GM19452 (cell line): ENCODE results near the gene MAML3.

Experiments used
- ATAC-seq: cut with Tn5 transposase; IDR thresholded peaks from one replicate; pipeline ENCODE4 v1.9.1; 2021; ENCODE audit not compliant: unreplicated experiment

Gene MAML3

DNA sequence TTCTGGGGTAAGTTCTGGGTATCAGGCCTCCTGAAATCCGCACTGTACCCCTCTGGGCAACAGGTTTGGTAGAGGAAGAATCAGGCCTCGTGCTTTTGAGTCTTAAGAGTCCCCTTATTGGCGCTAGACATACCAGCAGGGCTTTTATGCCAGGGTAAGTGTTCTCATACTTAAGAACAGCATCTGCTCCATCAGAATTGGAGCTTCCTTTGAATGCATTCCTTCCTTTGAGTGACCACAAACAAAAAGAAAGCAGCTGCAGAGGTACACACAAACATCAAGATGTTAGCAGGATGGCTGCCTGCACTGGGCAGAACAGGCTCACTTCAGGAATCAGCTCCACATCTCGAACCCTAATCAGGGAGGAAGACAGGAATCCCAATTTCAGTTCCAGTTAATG lies 331.6 kb downstream of the MAML3 start:
- ATAC-seq = no peak

DNA sequence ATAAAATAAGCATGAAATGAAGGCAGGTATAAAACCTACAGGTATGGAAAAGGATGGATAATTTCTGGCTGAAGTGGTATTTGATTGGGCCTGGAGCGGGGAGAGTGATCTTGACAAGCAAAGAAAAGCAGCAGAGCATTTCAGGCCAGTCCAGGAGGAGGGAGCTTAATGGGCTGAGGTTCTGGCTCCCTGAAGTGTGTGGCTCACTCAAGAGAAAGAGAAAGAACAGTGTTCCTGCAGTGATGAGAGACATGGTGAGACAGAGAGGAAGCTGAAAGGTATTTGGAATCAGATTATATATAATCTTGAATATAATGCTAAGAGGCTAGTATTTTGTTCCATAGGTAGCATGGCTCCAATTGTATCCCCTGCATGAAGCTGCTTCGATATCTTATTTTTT lies 334.9 kb downstream of the MAML3 start:
- no peak for ATAC-seq

DNA sequence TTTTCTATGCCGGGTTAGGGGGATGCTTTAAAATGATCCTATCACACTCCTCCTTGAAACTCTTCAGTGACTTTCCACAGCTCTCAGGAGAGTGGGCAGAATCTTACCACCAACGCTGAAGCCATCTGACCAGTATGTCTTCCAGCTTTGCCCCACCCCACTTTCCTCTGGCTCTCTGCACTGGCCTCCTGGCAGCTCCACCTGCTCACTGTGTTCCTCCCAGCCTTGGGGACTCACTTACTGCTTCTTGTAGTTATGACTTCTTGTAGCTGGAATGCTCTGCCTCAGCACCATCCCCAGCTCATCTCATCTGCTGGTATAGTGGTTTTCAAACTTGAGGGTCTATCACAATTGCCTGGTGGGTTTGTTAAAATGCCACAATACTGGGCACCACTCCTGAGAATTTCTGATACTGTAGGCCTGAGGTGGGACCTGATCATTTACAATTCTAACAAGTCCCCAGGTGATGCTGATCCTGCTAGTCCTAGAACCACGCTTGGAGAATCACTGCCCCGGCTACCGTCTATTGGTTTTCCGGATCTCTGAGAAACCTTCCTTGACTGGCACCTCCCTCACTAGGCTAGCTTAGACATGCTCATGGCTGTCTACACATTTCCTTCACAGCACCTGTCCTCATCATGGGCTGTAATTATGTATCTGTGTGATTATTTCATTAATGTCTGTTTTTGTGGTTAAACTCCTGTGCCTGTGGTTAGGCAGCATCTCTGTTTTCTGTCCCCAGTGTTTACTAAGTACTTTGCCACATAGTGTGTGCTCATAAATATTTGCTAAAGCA lies 336.1 kb downstream of the MAML3 start:
- ATAC-seq = no peak

DNA sequence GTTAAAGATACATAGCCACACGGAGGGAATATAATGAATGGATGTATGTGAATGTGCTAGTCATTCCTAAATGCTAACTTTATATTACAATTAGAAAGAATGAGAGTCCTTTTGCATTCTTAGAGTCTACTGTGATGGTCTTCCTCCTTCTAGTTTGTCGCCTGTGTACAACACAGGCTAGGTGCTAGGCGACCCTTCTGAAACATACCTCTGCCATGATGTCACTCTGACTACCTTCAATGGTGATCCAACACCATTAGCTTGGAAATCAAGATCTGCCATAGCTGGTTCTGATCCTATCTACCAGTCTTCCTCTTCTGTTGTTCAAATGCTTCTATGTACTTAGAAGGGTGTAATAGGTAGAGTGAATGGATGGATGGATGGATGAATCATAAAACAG lies 337.1 kb downstream of the MAML3 start:
- ATAC-seq = no peak

DNA sequence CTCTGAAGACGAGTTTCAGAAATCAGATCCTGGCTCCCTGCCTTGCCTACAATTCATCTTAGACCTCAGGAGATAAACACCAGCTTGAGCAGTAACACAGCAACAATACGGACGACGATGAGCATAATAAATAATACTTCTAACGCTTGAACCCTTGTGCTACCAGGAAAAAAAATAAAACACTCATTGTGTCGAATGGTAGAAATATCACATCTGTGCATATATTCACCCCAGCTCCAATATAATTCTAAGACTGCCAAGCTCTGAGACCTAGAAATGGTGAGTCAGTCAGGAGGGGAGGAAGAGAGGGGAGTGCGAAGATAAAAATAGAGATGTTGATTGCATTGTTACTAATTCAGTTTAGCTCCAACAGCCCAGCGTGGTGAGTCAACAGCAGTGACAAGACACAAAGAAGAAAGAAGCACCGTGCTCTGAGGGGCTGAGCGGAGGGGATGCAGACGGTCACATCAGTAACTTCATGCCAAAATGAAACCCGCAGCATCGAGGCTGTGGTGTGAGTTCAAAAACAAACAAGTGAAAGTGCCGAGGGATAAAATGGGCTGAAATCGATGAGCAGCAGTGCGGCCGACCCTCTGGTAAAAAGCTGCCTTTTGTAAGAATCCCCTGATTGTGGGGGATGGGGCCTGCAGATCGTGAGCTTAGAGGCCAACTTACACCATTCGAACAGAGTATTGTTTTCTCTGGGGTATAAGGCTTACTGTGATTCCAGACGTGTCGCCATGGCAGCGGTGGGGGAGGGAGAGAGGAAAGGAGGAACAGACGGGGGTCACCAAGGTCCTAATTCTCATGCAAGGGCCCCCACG lies 338.0 kb downstream of the MAML3 start:
- no peak for ATAC-seq

DNA sequence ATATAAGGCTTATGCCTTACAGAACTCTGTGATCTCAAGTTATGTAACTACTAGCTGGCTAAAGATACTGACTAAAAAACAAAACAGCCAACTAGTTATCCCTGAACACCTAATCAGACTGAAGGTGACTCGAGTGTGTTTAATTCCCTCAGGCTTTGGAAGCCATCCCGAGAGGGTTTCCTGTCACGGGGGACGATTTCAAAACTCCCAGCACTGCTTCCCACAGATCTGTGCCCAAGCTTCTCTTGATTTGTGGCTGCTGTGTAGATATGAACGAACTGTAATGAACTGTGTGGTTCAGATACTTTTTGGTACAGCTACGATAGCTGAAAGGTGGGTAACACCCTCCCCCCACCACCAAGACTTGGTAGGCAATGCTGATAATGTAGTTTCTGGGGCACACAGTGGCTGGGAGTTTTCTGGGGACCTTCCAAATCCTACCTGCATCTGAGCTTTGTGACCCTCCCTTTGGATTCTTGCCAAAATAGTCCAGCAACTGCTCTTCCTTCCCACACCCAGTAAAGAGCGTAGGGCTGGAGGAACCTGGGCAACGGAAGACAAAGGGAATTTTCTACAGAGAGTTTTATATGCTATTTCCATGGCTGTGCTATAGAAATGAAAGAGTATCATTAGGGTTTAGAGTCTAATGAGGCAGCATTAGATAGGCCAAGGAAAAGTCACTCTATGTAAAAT lies 339.5 kb downstream of the MAML3 start:
- no peak for ATAC-seq

DNA sequence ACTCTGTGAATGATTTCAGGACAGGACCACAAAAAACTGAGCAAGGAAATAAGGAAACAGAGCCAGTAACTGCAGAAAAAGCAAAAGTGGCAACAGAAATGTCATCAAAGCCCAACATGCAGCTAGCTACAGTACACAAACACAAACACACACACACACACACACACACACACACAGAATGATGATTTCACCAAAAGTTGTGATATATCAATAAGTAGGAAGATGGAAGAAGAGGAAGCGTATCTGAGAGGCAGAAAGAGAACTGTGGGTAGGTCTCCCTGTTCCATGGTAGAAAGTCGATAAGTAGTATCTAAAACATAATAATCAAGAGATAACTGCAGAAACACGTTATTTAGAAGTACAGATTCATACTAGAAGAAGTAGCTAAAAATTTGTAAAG lies 340.1 kb downstream of the MAML3 start:
- no peak for ATAC-seq

DNA sequence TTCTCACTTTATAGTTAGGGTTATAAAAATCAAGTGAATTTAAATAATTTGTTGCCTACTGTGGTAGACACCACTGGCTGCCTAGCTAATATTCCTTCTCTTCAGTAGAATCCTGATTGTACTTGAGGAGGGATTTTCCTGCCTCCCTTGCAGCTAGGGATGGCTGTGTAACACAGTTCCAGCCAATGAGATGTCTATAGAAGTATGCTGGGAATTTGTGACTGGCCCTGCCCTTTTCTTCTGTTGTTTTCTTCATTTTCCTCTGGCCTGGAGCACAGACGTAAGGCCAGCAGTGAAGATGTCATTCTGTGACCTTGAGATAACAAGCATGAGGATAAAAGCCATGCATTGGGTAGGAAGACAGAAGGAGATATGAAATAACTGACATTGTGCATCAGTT lies 343.3 kb downstream of the MAML3 start:
- ATAC-seq = no peak

DNA sequence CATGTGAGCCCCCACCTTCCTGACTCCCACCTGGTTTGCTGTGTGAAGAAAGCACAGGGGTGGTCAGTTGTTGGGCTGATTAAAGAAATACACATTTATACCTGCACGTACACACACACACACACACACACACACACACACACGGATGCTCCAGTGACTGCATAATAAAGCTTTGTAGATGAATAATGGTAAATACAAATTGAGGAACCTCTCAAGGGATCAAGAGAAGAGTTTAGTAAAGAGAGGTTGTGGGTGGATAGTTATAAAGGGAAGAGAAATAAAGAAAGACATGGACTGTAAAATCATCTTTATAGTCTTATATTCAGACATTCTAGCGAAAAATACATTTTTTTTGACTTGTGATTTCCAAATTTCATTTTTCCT lies 344.2 kb downstream of the MAML3 start:
- no peak for ATAC-seq

DNA sequence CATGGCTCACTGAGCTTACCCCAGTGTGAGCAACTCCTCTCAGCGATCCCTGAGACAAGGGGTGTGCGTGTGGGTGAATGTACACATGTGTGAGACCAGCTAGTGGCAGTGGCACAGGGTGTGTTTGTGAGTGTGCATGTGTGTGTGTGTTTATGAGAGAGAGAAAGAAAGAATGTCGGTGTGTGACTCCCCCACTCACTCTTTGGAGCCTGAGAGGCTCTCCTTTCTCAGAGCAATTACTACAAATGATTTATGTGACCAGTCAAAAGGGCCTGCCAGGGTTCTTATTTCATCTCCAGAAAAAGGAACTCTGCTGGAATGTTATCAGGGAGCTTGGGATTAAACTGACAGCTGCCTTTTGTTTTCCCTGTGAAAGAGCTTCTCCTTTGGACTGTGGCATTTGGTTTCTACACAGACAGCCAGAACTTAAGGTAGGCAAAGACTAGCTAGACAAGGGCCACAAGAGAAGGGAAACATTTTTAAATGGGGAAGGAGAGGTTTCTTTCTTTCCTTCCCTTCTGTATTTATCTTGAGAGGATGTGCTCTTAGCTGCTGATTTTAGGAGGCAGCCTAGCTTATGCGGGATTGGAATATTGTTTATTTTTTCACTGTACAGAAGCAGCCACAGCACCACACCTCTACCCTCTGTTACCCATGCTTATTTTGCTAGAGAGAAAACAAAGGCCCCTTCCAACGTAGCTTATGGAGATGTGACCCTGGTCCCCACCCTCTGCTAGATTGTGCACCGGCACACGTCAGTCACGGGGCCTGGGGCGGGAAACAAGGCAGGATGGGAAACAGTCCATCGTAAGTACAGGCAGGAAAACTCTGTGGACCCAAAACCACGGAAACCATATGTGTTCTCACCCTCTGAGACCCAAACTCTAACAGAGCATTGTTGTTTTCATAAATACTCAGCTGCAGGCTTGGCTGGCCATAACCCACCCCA lies 344.9 kb downstream of the MAML3 start:
- no peak for ATAC-seq

DNA sequence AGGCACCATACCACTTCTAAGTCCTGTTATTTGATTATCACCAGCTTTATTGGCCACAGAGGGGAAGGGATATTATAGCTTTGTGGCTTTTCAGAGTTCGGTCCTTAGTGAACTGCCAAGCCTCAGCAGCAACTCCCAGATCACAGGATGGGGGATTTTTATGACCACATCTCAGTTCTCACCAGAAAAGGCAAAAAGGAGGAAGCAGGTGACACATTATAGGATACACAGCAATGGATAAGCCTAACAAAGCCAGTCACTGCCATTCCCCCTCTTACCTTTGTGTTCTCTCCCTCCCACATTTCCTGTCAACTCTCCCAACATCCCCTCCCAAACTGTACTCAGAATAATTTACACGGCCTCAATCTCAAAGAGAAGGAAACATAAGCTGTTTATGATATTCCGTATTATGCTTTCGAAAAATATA lies 345.6 kb downstream of the MAML3 start:
- no peak for ATAC-seq

DNA sequence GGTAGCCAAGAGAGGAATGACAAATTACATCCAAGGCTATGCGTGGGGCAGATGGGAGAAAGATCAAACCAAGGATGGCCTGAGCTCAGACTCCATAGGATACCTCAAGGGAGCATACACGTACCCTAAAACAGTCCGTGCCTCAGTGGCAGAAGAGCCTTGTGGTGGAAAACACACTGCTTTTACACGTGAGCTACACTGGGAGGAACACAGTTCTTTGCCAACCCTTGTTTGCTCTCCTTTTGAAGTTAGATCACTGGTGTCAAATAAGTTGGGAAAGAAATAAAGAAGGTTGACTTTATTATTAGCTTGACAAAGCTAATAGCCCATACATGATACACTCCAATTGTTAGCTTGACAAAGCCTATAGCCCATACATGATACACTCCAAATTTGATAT lies 346.5 kb downstream of the MAML3 start:
- no peak for ATAC-seq

DNA sequence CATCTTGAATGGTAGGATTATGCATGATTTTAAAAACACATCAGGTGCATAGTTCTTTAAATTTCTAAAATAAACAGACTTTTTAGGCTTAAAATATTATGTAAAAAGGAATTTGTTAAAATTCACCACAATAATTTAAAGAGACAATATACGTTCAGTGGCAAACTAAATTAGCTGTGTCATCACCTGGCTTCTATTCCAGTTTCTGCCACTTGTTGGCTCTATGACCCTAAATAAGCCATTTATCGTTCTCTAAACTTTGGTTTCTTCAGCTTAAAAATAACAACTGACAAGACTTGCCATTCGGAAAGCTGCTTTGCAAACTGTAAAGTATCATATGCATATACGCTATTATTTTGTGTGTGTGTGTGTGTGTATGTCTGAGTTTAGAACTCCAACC lies 347.1 kb downstream of the MAML3 start:
- ATAC-seq = no peak

DNA sequence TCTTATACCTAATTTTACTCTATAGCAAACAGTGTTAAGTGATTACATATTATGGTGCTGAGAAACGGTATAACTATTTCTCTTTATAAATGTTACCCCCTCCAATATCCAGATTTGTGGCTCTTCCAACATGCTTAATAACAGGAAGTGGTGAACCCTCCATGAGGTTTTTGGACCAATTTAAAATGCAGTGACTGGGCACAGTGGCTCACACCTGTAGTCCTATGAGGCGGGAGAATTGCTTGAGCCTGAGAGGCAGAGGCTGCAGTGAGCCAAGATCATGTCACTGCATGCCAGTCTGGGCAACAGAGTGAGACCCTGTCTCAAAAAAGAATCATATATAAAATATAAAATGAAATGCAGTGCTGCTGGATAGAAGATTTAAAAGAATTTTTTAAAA lies 351.1 kb downstream of the MAML3 start:
- ATAC-seq = no peak

DNA sequence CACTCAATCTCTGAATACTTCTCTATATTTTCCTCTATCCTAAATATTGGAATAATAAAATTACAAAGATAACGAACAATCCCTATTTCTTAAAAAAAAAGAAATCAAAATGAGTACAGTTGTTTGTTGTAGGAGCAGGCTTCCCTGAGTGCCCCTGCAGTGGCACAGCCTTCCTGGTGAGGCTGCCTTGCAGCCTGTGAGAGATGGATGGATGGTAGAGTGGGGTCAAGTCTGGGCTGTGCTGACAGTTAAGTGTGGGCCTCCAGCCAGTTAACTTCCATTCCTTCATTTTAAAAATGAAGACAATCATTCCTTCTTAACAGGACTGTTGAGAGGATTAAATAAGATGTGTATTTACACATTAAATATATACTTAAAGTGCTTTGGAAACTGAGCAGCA lies 351.5 kb downstream of the MAML3 start:
- ATAC-seq = no peak

DNA sequence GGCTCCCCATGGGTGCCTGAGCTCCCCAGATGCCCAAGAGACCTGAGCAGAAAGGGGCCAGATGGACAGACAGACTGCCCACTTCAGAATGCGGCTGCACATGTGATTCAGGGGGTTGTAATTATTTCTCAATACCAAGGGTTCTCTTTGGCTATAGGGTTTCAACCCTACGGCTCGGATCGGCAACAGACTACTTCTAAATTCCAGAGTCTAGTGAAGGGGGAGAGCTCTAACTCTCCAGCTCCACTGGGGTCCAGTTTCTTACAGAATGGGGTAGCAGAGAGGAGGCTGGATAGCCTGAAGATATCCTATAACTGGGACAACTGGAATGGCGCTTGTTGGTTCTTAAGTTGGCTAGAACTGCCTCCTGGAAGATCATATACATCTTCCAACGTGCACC lies 352.1 kb downstream of the MAML3 start:
- no peak for ATAC-seq

DNA sequence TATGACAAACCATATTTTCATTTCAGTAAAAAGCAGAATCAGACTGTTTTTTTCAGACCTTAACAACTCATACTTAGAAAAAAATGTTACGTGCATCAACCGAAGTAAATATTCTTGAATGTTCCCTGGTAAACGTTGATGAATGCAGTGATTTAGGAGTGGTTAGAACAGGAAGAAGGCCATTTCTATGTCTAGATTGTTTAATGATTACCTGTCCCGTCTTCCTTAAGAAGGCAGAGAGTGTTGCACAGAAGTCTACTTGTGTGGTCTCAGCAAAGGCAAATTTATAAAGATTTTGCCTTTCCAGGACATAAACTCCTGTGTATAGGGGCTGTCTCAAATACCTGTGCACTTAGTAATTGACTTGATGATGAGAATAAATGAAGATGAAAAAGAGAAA lies 353.9 kb downstream of the MAML3 start:
- ATAC-seq = no peak

DNA sequence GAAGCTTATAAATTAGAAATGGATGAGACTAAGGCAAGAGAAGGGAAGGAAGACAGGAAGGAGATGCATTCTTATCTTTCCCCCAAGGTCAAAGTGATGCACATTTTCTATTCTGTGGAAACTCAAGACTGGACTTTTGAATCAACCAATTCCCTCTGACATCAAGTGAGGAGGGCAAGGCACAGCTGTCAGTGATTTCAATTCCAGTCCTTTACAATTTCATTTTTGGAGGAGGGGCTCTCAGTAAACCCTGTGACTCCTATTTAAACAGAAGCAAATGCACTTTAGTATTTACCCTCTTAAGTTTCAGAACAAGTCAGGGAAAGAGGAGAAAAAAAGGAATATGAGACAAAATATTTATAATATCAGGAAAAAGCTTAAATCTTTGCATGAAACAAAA lies 354.4 kb downstream of the MAML3 start:
- no peak for ATAC-seq

DNA sequence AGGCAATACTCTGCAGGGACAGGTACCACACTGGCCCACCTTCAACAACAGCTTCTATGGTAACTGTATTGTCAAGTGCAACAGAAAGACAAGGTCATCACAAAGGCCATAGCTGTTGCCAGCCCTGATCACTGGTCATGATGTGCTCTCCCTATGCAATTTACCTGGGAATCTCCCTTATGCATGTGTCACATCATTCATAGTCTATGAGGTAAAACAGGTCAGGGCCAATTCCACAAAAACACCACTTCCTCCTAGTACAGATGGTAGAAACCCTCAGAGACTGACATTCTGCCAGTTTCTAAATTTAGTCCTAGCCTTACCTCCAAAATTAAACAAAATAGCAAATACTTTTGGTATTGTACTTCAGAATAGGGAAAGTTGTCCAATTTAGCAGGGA lies 355.5 kb downstream of the MAML3 start:
- no peak for ATAC-seq

DNA sequence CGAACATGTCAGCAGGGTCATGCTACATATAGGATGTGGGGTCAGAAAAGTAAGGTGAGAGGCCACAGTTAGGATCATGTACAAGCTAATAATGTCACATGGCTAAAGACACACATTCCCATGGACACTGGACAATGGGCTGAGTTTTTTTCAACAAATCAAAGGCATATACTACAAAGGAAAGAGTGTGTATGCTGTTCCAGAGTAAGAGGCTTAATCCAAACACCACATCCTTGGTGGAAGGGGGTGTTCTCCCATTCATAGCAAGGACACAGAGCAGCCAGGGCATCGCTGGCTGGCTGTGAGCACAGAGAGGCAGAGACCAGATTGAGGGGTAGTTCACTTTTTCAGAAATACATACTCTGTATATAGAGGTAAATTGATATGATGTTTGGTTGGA lies 356.7 kb downstream of the MAML3 start:
- ATAC-seq = no peak
